ENCODE data around the gene SYDE2. TPM values are rescaled to one million over a fixed set of nuclear protein-coding genes. Genes with fewer than 3 reads are reported as not detected.

Gene SYDE2
- total and polyA plus RNA-seq, 4 donors, result 1.9 to 48.9 (median 10.3) TPM

DNA sequence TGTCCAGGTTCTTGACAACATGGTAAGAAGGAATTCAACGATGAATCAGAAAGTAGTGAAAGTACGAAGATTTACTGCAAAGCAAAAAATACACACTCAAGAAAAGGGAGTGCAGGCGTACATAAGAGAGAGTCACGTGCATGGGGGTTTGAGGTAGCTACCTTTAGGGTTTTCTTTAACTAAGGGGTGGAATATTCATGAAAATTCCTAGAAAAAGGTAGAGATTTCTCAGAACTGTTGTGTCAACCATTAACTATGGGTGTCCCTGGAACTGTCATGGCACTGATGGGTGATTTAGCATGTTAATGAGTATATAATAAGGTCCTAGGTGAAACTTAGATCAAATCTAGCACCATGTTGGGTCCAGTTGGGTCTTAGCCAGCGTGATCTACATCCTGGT is 22.5 kb upstream of the SYDE2 start:
- 66 to 76% methylated on average over 5 of the region's 5 CpGs for WGBS, 2 donors
- ATAC-seq (ENCODE audit: insufficient read depth, low FRiP score) (no peak), DNase-seq (no peak)
- no peaks in the 10 kb centered on the region for H3K36me3 ChIP-seq (ENCODE audit: control insufficient read depth in 4 of 4, insufficient read depth in 4 of 4, low read length in 4 of 4)
- no peak for TF ChIP-seq CTCF (IDR thresholded peaks at IDR 0.05; ENCODE audit: control extremely low read depth, extremely low read depth)
- H3K9ac ChIP-seq (ENCODE audit: insufficient read depth in 1 of 2, low read length in 2 of 2), result no peak overlapping the region
- H3K27ac ChIP-seq (ENCODE audit: low read depth in 1 of 2, low read length in 1 of 2), result no peak overlapping the region
- H3K27me3 ChIP-seq (ENCODE audit: control insufficient read depth in 3 of 3, insufficient read depth in 3 of 3, low read length in 2 of 3), result no peaks in the 10 kb centered on the region
- H3K4me1 ChIP-seq (ENCODE audit: control insufficient read depth in 5 of 5, insufficient read depth in 5 of 5, low read length in 5 of 5), result peaks cover 0 to 57% (median 45%) of the 10 kb centered on the region in 5 donors
- no peaks in the 10 kb centered on the region for H3K9me3 ChIP-seq (ENCODE audit: control insufficient read depth in 4 of 4, insufficient read depth in 3 of 4, low read length in 3 of 4)
- H3K4me3 ChIP-seq, result no peak overlapping the region

DNA sequence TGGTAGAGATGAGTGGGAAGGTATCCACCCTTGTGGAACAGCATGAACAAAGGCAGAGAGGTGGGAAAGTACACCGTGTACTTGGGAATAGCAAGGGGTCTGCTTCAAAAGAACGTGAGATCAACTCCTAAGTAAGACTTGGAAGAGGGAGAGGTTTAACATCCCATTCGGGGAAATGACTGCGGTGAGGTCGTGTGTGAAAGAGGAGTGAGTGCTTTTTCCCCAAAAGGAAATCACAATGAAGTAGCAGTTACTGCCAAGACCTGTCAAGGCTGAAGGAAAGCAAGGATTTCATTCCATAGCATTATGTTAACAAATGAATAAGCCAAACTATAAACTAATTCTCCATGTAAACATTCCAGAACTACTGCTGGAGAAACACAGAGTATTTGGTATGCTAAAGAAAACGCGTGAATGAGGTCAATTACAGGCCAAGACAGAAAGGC is 20.0 kb upstream of the SYDE2 start:
- H3K27ac ChIP-seq (ENCODE audit: low read depth in 1 of 2, low read length in 1 of 2), result no peak overlapping the region
- H3K36me3 ChIP-seq (ENCODE audit: control insufficient read depth in 4 of 4, insufficient read depth in 4 of 4, low read length in 4 of 4), result no peaks in the 10 kb centered on the region
- no peaks in the 10 kb centered on the region for H3K27me3 ChIP-seq (ENCODE audit: control insufficient read depth in 3 of 3, insufficient read depth in 3 of 3, low read length in 2 of 3)
- no peak overlapping the region for H3K4me3 ChIP-seq
- DNase-seq (peak; percentile 45 to 88 (median 83)), ATAC-seq (ENCODE audit: insufficient read depth, low FRiP score) (no peak)
- H3K4me1 ChIP-seq (ENCODE audit: control insufficient read depth in 5 of 5, insufficient read depth in 5 of 5, low read length in 5 of 5), result peaks cover 0 to 50% (median 40%) of the 10 kb centered on the region in 5 donors
- H3K9me3 ChIP-seq (ENCODE audit: control insufficient read depth in 4 of 4, insufficient read depth in 3 of 4, low read length in 3 of 4), result no peaks in the 10 kb centered on the region
- no peak for TF ChIP-seq CTCF (IDR thresholded peaks at IDR 0.05; ENCODE audit: control extremely low read depth, extremely low read depth)
- no peak overlapping the region for H3K9ac ChIP-seq (ENCODE audit: insufficient read depth in 1 of 2, low read length in 2 of 2)
- 29 to 70% methylated on average over 7 of the region's 7 CpGs for WGBS, 2 donors

DNA sequence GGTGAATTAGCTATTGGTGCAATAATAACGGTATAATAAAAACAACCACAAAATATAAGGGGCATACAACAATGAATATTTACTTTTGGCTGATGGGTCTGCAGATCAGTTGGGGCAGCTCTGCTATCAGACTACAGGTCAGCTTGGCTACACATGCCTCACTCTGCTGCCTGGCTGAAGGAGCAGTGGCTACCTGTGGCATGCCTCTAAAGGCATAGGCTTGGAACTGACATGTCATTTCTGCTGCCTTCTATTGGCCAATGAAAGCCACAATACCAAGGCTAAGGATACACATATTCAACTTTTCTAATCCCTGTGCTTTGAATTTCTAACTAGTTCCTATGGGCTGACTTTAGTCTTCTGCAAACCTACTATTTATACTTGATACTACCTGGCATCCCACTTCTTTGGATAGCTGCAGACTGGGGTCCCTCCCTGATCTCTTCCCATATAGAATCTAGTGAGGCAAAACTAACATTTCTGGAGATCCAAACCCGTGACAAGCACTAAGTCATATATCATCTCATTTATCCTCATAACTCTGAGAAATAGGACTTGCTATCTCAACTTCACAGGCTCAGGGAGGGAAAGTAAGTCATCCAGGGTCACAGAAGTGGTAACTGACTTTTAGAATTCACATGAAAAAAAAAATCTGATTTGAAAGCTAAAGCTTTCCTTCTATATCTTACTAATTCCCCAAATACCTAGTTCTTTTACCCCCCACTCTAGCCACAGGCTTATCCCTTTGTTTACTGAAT is 19.2 kb upstream of the SYDE2 start:
- H3K36me3 ChIP-seq (ENCODE audit: control insufficient read depth in 4 of 4, insufficient read depth in 4 of 4, low read length in 4 of 4), result no peaks in the 10 kb centered on the region
- peaks cover 0 to 43% (median 34%) of the 10 kb centered on the region in 5 donors for H3K4me1 ChIP-seq (ENCODE audit: control insufficient read depth in 5 of 5, insufficient read depth in 5 of 5, low read length in 5 of 5)
- 92 to 95% methylated on average over 2 of the region's 2 CpGs for WGBS, 2 donors
- H3K4me3 ChIP-seq, result no peak overlapping the region
- H3K9me3 ChIP-seq (ENCODE audit: control insufficient read depth in 4 of 4, insufficient read depth in 3 of 4, low read length in 3 of 4), result no peaks in the 10 kb centered on the region
- H3K27ac ChIP-seq (ENCODE audit: low read depth in 1 of 2, low read length in 1 of 2), result no peak overlapping the region
- no peak for TF ChIP-seq CTCF (IDR thresholded peaks at IDR 0.05; ENCODE audit: control extremely low read depth, extremely low read depth)
- no peaks in the 10 kb centered on the region for H3K27me3 ChIP-seq (ENCODE audit: control insufficient read depth in 3 of 3, insufficient read depth in 3 of 3, low read length in 2 of 3)
- no peak overlapping the region for H3K9ac ChIP-seq (ENCODE audit: insufficient read depth in 1 of 2, low read length in 2 of 2)
- ATAC-seq (ENCODE audit: insufficient read depth, low FRiP score) (no peak), DNase-seq (no peak)
